Purkinje cell (primary cell): ENCODE results near the gene REEP3. TPM values are rescaled to one million over a fixed set of nuclear protein-coding genes. Genes with fewer than 3 reads are reported as not detected.

Source experiments
- polyA plus RNA-seq: library from polyadenylated mRNA; unstranded; fragments of >200 nt; fragmentation: Nextera tagmentation; gene quantifications from 2 replicates; pipeline ENCODE4 v1.2.1, GENCODE V29; 2014

Gene REEP3, protein sequence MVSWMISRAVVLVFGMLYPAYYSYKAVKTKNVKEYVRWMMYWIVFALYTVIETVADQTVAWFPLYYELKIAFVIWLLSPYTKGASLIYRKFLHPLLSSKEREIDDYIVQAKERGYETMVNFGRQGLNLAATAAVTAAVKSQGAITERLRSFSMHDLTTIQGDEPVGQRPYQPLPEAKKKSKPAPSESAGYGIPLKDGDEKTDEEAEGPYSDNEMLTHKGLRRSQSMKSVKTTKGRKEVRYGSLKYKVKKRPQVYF
- polyA plus RNA-seq: 8.3 and 11.5 TPM in 2 replicates

GRCh38 chr10:63520500-63521415, at the start of gene REEP3:
Gene REEP3 (plus strand): TSS chr10:63521401. CDS start chr10:63521546, 145 bp downstream.

Other genes with a start within 250 kb of the REEP3 start
- 123 and 129 TPM in 2 replicates for gene JMJD1C, start 55.4 kb upstream of the REEP3 start, polyA plus RNA-seq